HG03457 (cell line): ENCODE data around the gene SNRNP25.
"Not testable (repeated sequence)": the region's sequence is repeated elsewhere in the genome, so short reads cannot be mapped to it uniquely, and the experiment has no call there.

Experiments used
- ATAC-seq: cut with Tn5 transposase; IDR thresholded peaks from one replicate; pipeline ENCODE4 v1.9.1; 2021; ENCODE audit warnings: moderate number of reproducible peaks; ENCODE audit not compliant: unreplicated experiment

Gene SNRNP25

GRCh38 chr16:41439-42068, 12.1 kb upstream of the SNRNP25 start:
- no peak for ATAC-seq

- no peak for ATAC-seq
Measured at GRCh38 chr16:42069-42457, 11.6 kb upstream of the SNRNP25 start.

- ATAC-seq, result no peak
Measured at GRCh38 chr16:42691-43090, 10.9 kb upstream of the SNRNP25 start.

- ATAC-seq, result no peak
Measured at GRCh38 chr16:43294-43693, 10.3 kb upstream of the SNRNP25 start.

GRCh38 chr16:44655-45054, 9.0 kb upstream of the SNRNP25 start:
- ATAC-seq, result no peak

- no peak for ATAC-seq
Measured at GRCh38 chr16:45454-45853, 8.2 kb upstream of the SNRNP25 start.

GRCh38 chr16:46510-46909, 7.1 kb upstream of the SNRNP25 start:
- not testable (repeated sequence) for ATAC-seq

GRCh38 chr16:47234-47633, 6.4 kb upstream of the SNRNP25 start:
- no peak for ATAC-seq

GRCh38 chr16:50769-51591, 2.6 kb upstream of the SNRNP25 start:
- ATAC-seq, result no peak

- no peak for ATAC-seq
Measured at GRCh38 chr16:54237-54581, 581 bp downstream of the SNRNP25 start.

GRCh38 chr16:55571-56136, 2.0 kb downstream of the SNRNP25 start:
- no peak for ATAC-seq

GRCh38 chr16:56231-56927, 2.8 kb downstream of the SNRNP25 start:
- ATAC-seq, result no peak

GRCh38 chr16:57711-58110, 4.1 kb downstream of the SNRNP25 start:
- ATAC-seq, result no peak

GRCh38 chr16:58491-59439, 5.1 kb downstream of the SNRNP25 start:
- no peak for ATAC-seq

- ATAC-seq, result no peak
Measured at GRCh38 chr16:59440-60059, 5.9 kb downstream of the SNRNP25 start.

GRCh38 chr16:60166-60565, 6.5 kb downstream of the SNRNP25 start:
- ATAC-seq, result no peak

- ATAC-seq, result no peak
Measured at GRCh38 chr16:60929-61878, 7.6 kb downstream of the SNRNP25 start.

GRCh38 chr16:61879-62281, 8.3 kb downstream of the SNRNP25 start:
- no peak for ATAC-seq
